ENCODE results near the gene ETV4. TPM values are rescaled to one million over a fixed set of nuclear protein-coding genes. Genes with fewer than 3 reads are reported as not detected.

Gene ETV4
- total RNA-seq, 1 experiment from 2014 or later: 55.5 TPM

GRCh38 chr17:43543771-43544575 is 2.2 kb downstream of the ETV4 start:
- peak; percentile 62 for DNase-seq
- peaks cover 47% of the 10 kb centered on the region for H3K79me2 ChIP-seq (ENCODE audit: low read length)
- H2AFZ ChIP-seq (ENCODE audit: low read length): no peak overlapping the region
- H3K4me3 ChIP-seq (ENCODE audit: low read length): peak overlapping the region; percentile 81
- no peaks in the 10 kb centered on the region for H3K9me2 ChIP-seq (replicated peaks; ENCODE audit: insufficient read depth, low read length)
- H3K9ac ChIP-seq (ENCODE audit: low read length): peak overlapping the region; percentile 81
- no peaks in the 10 kb centered on the region for H3K9me3 ChIP-seq (ENCODE audit: low read length)
- peaks cover 50% of the 10 kb centered on the region for H3K4me1 ChIP-seq (ENCODE audit: low read length)
- peak overlapping the region; percentile 83 for H3K4me2 ChIP-seq (ENCODE audit: low read depth, low read length, poor library complexity, severe bottlenecking)
- no peaks in the 10 kb centered on the region for H4K20me1 ChIP-seq (ENCODE audit: insufficient read depth, low read depth, low read length)
- peak overlapping the region; percentile 80 for H3K27ac ChIP-seq (ENCODE audit: low read length)
- H3K27me3 ChIP-seq (ENCODE audit: low read length): no peaks in the 10 kb centered on the region
- H3K36me3 ChIP-seq (ENCODE audit: insufficient read depth, low read length): no peaks in the 10 kb centered on the region

DNA sequence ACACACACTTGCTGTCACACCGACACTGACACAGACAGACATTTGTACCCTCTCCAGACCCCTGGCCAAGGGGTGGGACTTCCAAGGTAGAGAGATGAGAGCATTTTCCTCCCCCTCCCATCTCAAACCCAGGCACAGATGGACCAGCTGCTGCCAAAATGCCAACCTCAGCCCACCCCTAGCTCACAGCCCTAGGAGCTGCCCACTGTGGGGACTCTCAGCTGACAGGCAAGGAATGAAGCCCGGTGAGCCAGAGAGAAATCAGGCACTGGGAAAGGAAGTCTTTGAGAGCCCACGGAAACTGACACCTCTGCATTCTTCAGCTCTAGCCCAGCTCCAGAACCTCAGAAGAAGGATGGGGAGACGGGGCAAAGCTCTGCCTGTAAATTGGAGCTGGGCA is 2.8 kb downstream of the ETV4 start:
- Histone ChIP-seq H3K27ac (ENCODE audit: low read length) (peak overlapping the region; percentile 80; the same call in 1 of the 2 replicates), H3K4me2 (ENCODE audit: low read depth, low read length, poor library complexity, severe bottlenecking) (peak overlapping the region; percentile 83), H3K79me2 (ENCODE audit: low read length) (peaks cover 52% of the 10 kb centered on the region), H3K9ac (ENCODE audit: low read length) (peak overlapping the region; percentile 81), H4K20me1 (ENCODE audit: insufficient read depth, low read depth, low read length) (no peaks in the 10 kb centered on the region), H3K4me1 (ENCODE audit: low read length) (peaks cover 50% of the 10 kb centered on the region), H2AFZ (ENCODE audit: low read length) (no peak overlapping the region), H3K27me3 (ENCODE audit: low read length) (no peaks in the 10 kb centered on the region), H3K36me3 (ENCODE audit: insufficient read depth, low read length) (no peaks in the 10 kb centered on the region; the same call in 1 of the 2 replicates), H3K9me3 (ENCODE audit: low read length) (no peaks in the 10 kb centered on the region), H3K9me2 (replicated peaks; ENCODE audit: insufficient read depth, low read length) (no peaks in the 10 kb centered on the region), H3K4me3 (ENCODE audit: low read length) (peak overlapping the region; percentile 81)
- DNase-seq: no peak

DNA sequence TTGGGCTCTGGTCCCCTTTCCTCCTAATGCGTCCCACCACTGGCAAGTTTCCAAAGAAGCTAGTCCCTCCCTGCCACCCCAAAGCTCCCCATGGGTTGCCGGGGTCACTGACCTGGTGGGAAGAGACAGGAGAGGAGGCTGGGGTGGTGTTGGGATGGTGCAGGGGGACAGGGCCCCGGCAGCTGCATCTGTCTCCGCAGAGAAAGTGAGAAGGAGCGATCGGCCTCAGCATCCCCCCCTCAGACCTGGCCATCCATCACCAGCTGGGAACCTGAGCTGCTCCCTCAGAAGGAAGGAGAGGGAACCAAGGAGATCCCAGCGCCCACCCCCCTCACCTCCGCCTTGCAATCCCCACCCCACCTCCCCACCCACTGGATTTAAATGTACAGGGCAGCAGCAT is 3.3 kb downstream of the ETV4 start:
- Histone ChIP-seq H3K27me3 (ENCODE audit: low read length) (no peaks in the 10 kb centered on the region), H2AFZ (ENCODE audit: low read length) (no peak overlapping the region), H3K9me3 (ENCODE audit: low read length) (no peaks in the 10 kb centered on the region), H3K27ac (ENCODE audit: low read length) (no peak overlapping the region), H3K79me2 (ENCODE audit: low read length) (peaks cover 53% of the 10 kb centered on the region), H3K4me2 (ENCODE audit: low read depth, low read length, poor library complexity, severe bottlenecking) (no peak overlapping the region), H3K9me2 (replicated peaks; ENCODE audit: insufficient read depth, low read length) (no peaks in the 10 kb centered on the region), H4K20me1 (ENCODE audit: insufficient read depth, low read depth, low read length) (no peaks in the 10 kb centered on the region), H3K36me3 (ENCODE audit: insufficient read depth, low read length) (no peaks in the 10 kb centered on the region; the same call in 1 of the 2 replicates), H3K4me3 (ENCODE audit: low read length) (no peak overlapping the region), H3K9ac (ENCODE audit: low read length) (no peak overlapping the region), H3K4me1 (ENCODE audit: low read length) (peaks cover 50% of the 10 kb centered on the region)
- no peak for DNase-seq

- H3K4me1 ChIP-seq (ENCODE audit: low read length): peaks cover 52% of the 10 kb centered on the region
- H3K79me2 ChIP-seq (ENCODE audit: low read length): peaks cover 53% of the 10 kb centered on the region
- H3K27ac ChIP-seq (ENCODE audit: low read length): no peak overlapping the region
- H4K20me1 ChIP-seq (ENCODE audit: insufficient read depth, low read depth, low read length): no peaks in the 10 kb centered on the region
- H3K4me3 ChIP-seq (ENCODE audit: low read length): no peak overlapping the region
- H3K36me3 ChIP-seq (ENCODE audit: insufficient read depth, low read length): no peaks in the 10 kb centered on the region; the same call in 1 of the 2 replicates
- H3K27me3 ChIP-seq (ENCODE audit: low read length): no peaks in the 10 kb centered on the region
- H2AFZ ChIP-seq (ENCODE audit: low read length): no peak overlapping the region
- no peak overlapping the region for H3K9ac ChIP-seq (ENCODE audit: low read length)
- DNase-seq: no peak
- H3K4me2 ChIP-seq (ENCODE audit: low read depth, low read length, poor library complexity, severe bottlenecking): no peak overlapping the region
- H3K9me3 ChIP-seq (ENCODE audit: low read length): no peaks in the 10 kb centered on the region
- no peaks in the 10 kb centered on the region for H3K9me2 ChIP-seq (replicated peaks; ENCODE audit: insufficient read depth, low read length)
Measured at GRCh38 chr17:43540821-43541674, 5.1 kb downstream of the ETV4 start.

DNA sequence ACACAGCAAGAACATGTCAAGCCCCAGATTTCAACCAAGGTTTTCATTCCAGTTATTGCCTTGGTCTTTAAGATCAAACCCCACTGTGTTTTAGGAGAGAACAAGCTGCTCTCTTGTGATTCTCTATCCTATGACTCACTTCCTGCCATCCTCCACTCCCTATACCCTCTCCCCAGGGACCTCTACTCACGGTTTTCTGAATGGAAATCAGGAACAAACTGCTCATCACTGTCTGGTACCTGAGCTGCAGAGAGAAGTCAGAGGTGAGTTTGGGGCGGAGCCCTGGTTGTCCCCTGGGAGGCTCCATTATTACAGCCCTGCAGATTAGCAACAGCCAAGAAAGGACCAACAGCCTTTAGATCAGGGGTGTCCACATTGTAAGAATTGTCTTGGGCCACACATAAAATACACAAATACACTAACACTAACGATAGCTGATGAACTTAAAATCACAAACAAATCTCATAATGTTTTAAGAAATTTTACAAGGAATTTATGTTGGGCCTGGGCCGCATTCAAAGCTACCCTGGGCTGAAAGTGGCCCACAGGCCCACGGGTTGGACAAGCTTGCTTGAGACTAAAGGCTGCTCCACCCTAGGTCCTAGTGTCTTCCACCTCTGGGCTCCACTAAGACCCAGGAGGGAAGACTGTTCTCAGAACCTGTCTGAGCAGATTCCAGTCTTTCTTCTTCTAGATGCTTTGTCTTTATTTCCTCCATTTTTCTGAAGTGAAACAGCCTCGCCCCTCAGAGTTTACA is 9.7 kb downstream of the ETV4 start:
- H3K4me3 ChIP-seq (ENCODE audit: low read length): no peak overlapping the region
- no peaks in the 10 kb centered on the region for H3K9me2 ChIP-seq (replicated peaks; ENCODE audit: insufficient read depth, low read length)
- H3K79me2 ChIP-seq (ENCODE audit: low read length): peaks cover 22% of the 10 kb centered on the region
- H3K27ac ChIP-seq (ENCODE audit: low read length): no peak overlapping the region
- H3K4me1 ChIP-seq (ENCODE audit: low read length): peaks cover 19% of the 10 kb centered on the region
- H3K9me3 ChIP-seq (ENCODE audit: low read length): no peaks in the 10 kb centered on the region
- H3K36me3 ChIP-seq (ENCODE audit: insufficient read depth, low read length): peaks cover 3% of the 10 kb centered on the region
- no peak overlapping the region for H3K4me2 ChIP-seq (ENCODE audit: low read depth, low read length, poor library complexity, severe bottlenecking)
- DNase-seq: peak; percentile 58
- H4K20me1 ChIP-seq (ENCODE audit: insufficient read depth, low read depth, low read length): no peaks in the 10 kb centered on the region
- H3K27me3 ChIP-seq (ENCODE audit: low read length): no peaks in the 10 kb centered on the region
- no peak overlapping the region for H2AFZ ChIP-seq (ENCODE audit: low read length)
- H3K9ac ChIP-seq (ENCODE audit: low read length): no peak overlapping the region

GRCh38 chr17:43534909-43535308 is 11.2 kb downstream of the ETV4 start:
- Histone ChIP-seq H3K4me3 (ENCODE audit: low read length) (no peak overlapping the region), H3K4me2 (ENCODE audit: low read depth, low read length, poor library complexity, severe bottlenecking) (no peak overlapping the region), H3K9me2 (replicated peaks; ENCODE audit: insufficient read depth, low read length) (no peaks in the 10 kb centered on the region), H4K20me1 (ENCODE audit: insufficient read depth, low read depth, low read length) (no peaks in the 10 kb centered on the region), H2AFZ (ENCODE audit: low read length) (no peak overlapping the region), H3K9me3 (ENCODE audit: low read length) (no peaks in the 10 kb centered on the region), H3K27me3 (ENCODE audit: low read length) (no peaks in the 10 kb centered on the region), H3K79me2 (ENCODE audit: low read length) (peaks cover 11% of the 10 kb centered on the region; the same call in 1 of the 2 replicates), H3K4me1 (ENCODE audit: low read length) (peaks cover 9% of the 10 kb centered on the region), H3K27ac (ENCODE audit: low read length) (no peak overlapping the region), H3K36me3 (ENCODE audit: insufficient read depth, low read length) (peaks cover 3% of the 10 kb centered on the region), H3K9ac (ENCODE audit: low read length) (no peak overlapping the region)
- no peak for DNase-seq

DNA sequence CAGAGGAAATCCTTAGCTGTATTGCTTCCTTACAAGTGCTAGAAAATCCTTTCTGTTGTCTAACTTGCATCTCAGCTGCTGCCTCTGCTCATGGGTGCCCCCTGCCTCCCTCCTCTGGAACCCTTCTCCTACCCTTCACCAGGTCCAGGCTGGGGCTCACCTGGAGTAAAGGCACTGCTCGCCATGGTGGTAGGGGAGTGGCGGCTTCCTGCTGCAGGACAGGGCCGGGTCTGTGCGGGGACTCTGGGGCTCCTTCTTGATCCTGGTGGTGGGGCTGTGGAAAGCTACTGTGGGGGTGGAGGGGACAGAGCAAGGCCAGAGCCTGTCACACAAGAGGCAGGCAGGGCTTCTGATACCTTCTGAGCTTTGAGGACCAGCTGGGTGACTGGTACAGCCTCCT is 12.4 kb downstream of the ETV4 start:
- H3K4me3 ChIP-seq (ENCODE audit: low read length): no peak overlapping the region
- no peaks in the 10 kb centered on the region for H3K27me3 ChIP-seq (ENCODE audit: low read length)
- H2AFZ ChIP-seq (ENCODE audit: low read length): no peak overlapping the region
- H3K4me1 ChIP-seq (ENCODE audit: low read length): peaks cover 9% of the 10 kb centered on the region
- H3K27ac ChIP-seq (ENCODE audit: low read length): no peak overlapping the region
- no peaks in the 10 kb centered on the region for H3K9me2 ChIP-seq (replicated peaks; ENCODE audit: insufficient read depth, low read length)
- no peaks in the 10 kb centered on the region for H4K20me1 ChIP-seq (ENCODE audit: insufficient read depth, low read depth, low read length)
- peaks cover 5% of the 10 kb centered on the region for H3K36me3 ChIP-seq (ENCODE audit: insufficient read depth, low read length)
- no peak overlapping the region for H3K9ac ChIP-seq (ENCODE audit: low read length)
- H3K79me2 ChIP-seq (ENCODE audit: low read length): peaks cover 4% of the 10 kb centered on the region; the same call in 1 of the 2 replicates
- no peak for DNase-seq
- no peaks in the 10 kb centered on the region for H3K9me3 ChIP-seq (ENCODE audit: low read length)
- no peak overlapping the region for H3K4me2 ChIP-seq (ENCODE audit: low read depth, low read length, poor library complexity, severe bottlenecking)
